NCI-H345 treated with DMSO at 0.1 percent for 48 hours (cell line): ENCODE measurements around the gene TACO1.

Experiments
- DNase-seq: peaks from one replicate; lab custom pipeline; 2025; ENCODE audit not compliant: unreplicated experiment; lab: John Stamatoyannopoulos, UW

The TACO1 gene

GRCh38 chr17:63600569-63601438 is at the start of gene TACO1:
TACO1 (plus strand) TSS chr17:63600895; CDS start chr17:63601084, 189 bp downstream.
- peak; percentile 57 for DNase-seq

- no peak for DNase-seq
These were observed 48.5 kb upstream of the TACO1 start for GRCh38 chr17:63552211-63552610.

GRCh38 chr17:63555500-63556156 is 45.1 kb upstream of the TACO1 start:
- DNase-seq: no peak

- DNase-seq: no peak
These were observed 43.3 kb upstream of the TACO1 start for GRCh38 chr17:63557416-63557815.

- DNase-seq: no peak
These were observed 42.3 kb upstream of the TACO1 start for GRCh38 chr17:63558441-63558840.

GRCh38 chr17:63561819-63562218 is 38.9 kb upstream of the TACO1 start:
- no peak for DNase-seq

- DNase-seq: no peak
These were observed 37.4 kb upstream of the TACO1 start for GRCh38 chr17:63563339-63563738.

GRCh38 chr17:63564562-63564961 is 36.1 kb upstream of the TACO1 start:
- DNase-seq: no peak

GRCh38 chr17:63567229-63567628 is 33.5 kb upstream of the TACO1 start:
- no peak for DNase-seq

GRCh38 chr17:63568563-63568962 is 32.1 kb upstream of the TACO1 start:
- no peak for DNase-seq

- no peak for DNase-seq
These were observed 28.9 kb upstream of the TACO1 start for GRCh38 chr17:63571632-63572310.

- no peak for DNase-seq
These were observed 27.1 kb upstream of the TACO1 start for GRCh38 chr17:63573634-63574033.

GRCh38 chr17:63578027-63578768 is 22.5 kb upstream of the TACO1 start:
- DNase-seq: no peak

GRCh38 chr17:63578769-63579111 is 22.0 kb upstream of the TACO1 start:
- no peak for DNase-seq

- DNase-seq: no peak
These were observed 21.1 kb upstream of the TACO1 start for GRCh38 chr17:63579633-63580032.

GRCh38 chr17:63587770-63588169 is 12.9 kb upstream of the TACO1 start:
- DNase-seq: no peak

GRCh38 chr17:63588797-63589196 is 11.9 kb upstream of the TACO1 start:
- no peak for DNase-seq

GRCh38 chr17:63589646-63590045 is 11.0 kb upstream of the TACO1 start:
- DNase-seq: no peak

- no peak for DNase-seq
These were observed 7.9 kb upstream of the TACO1 start for GRCh38 chr17:63592797-63593196.

GRCh38 chr17:63595132-63595531 is 5.6 kb upstream of the TACO1 start:
- DNase-seq: no peak

- DNase-seq: no peak
These were observed 3.7 kb upstream of the TACO1 start for GRCh38 chr17:63596856-63597586.
